ACC112 (cell line): Measurements from ENCODE around the gene GAMT.

Experiments used
- H2AFZ ChIP-seq: fragments of 200-600 bp; sonication (generic); one replicate; pipeline ENCODE4 v1.6.0; 2017; ENCODE audit warnings: antibody characterized with exemption, low read length; ENCODE audit not compliant: unreplicated experiment
- H3K27ac ChIP-seq: fragments of 200-600 bp; sonication (generic); 2 replicates; pipeline ENCODE4 v1.5.1; 2014; ENCODE audit warnings: low read depth, mild to moderate bottlenecking, antibody characterized with exemption, low read length, moderate library complexity
- H3K27me3 ChIP-seq: fragments of 200-600 bp; sonication (generic); 2 replicates; pipeline ENCODE4 v1.6.1; 2014; ENCODE audit warnings: mild to moderate bottlenecking, antibody characterized with exemption, low read length, moderate library complexity, mixed read lengths; ENCODE audit not compliant: insufficient read depth
- H3K36me3 ChIP-seq: fragments of 200-600 bp; sonication (generic); 2 replicates; pipeline ENCODE4 v1.6.1; 2016; ENCODE audit warnings: mild to moderate bottlenecking, antibody characterized with exemption, low read length, moderate library complexity, mixed read lengths; ENCODE audit not compliant: insufficient read depth
- H3K4me1 ChIP-seq: fragments of 200-600 bp; sonication (generic); one replicate; pipeline ENCODE4 v1.6.1; 2016; ENCODE audit warnings: low read length, mixed read lengths; ENCODE audit not compliant: insufficient read depth, unreplicated experiment, control insufficient read depth
- H3K4me3 ChIP-seq: fragments of 200-600 bp; sonication (generic); 2 replicates; pipeline ENCODE4 v1.5.1; 2014; ENCODE audit warnings: mild to moderate bottlenecking, low read depth, low read length
- H3K79me2 ChIP-seq: fragments of 200-600 bp; sonication (generic); one replicate; pipeline ENCODE4 v1.6.0; 2016; ENCODE audit warnings: low read length; ENCODE audit not compliant: control insufficient read depth, unreplicated experiment, insufficient read depth

Gene GAMT

GRCh38 chr19:1433119-1434039, 32.0 kb upstream of the GAMT start:
- Histone ChIP-seq H2AFZ (no peak overlapping the region), H3K27ac (no peak overlapping the region), H3K4me1 (no peaks in the 10 kb centered on the region), H3K79me2 (peaks cover 1% of the 10 kb centered on the region), H3K27me3 (no peaks in the 10 kb centered on the region), H3K4me3 (no peak overlapping the region), H3K36me3 (no peaks in the 10 kb centered on the region; the same call in 1 of the 2 replicates)

- no peaks in the 10 kb centered on the region; the same call in 1 of the 2 replicates for H3K36me3 ChIP-seq
- H3K4me3 ChIP-seq = no peak overlapping the region
- no peak overlapping the region for H3K27ac ChIP-seq
- no peaks in the 10 kb centered on the region for H3K4me1 ChIP-seq
- H2AFZ ChIP-seq = no peak overlapping the region
- no peaks in the 10 kb centered on the region for H3K79me2 ChIP-seq
- H3K27me3 ChIP-seq = no peaks in the 10 kb centered on the region
Observed at GRCh38 chr19:1432507-1432887, 31.2 kb upstream of the GAMT start.

- Histone ChIP-seq H3K79me2 (no peaks in the 10 kb centered on the region), H3K27ac (no peak overlapping the region), H3K4me3 (no peak overlapping the region), H3K36me3 (no peaks in the 10 kb centered on the region; the same call in 1 of the 2 replicates), H3K4me1 (no peaks in the 10 kb centered on the region), H2AFZ (no peak overlapping the region), H3K27me3 (no peaks in the 10 kb centered on the region)
Observed at GRCh38 chr19:1431759-1432506, 30.6 kb upstream of the GAMT start.

GRCh38 chr19:1430246-1430645, 28.9 kb upstream of the GAMT start:
- Histone ChIP-seq H3K27me3 (no peaks in the 10 kb centered on the region), H3K27ac (no peak overlapping the region), H2AFZ (no peak overlapping the region), H3K4me1 (no peaks in the 10 kb centered on the region), H3K79me2 (peaks cover 2% of the 10 kb centered on the region), H3K36me3 (peaks cover 3% of the 10 kb centered on the region; the same call in 1 of the 2 replicates), H3K4me3 (no peak overlapping the region)

GRCh38 chr19:1429750-1430149, 28.4 kb upstream of the GAMT start:
- Histone ChIP-seq H3K4me1 (no peaks in the 10 kb centered on the region), H3K27me3 (no peaks in the 10 kb centered on the region), H2AFZ (no peak overlapping the region), H3K36me3 (peaks cover 3% of the 10 kb centered on the region; the same call in 1 of the 2 replicates), H3K27ac (no peak overlapping the region), H3K79me2 (peaks cover 4% of the 10 kb centered on the region), H3K4me3 (no peak overlapping the region)

GRCh38 chr19:1428738-1429391, 27.5 kb upstream of the GAMT start:
- peaks cover 6% of the 10 kb centered on the region for H3K79me2 ChIP-seq
- H3K4me3 ChIP-seq = no peak overlapping the region
- H3K27ac ChIP-seq = no peak overlapping the region
- peaks cover 3% of the 10 kb centered on the region; the same call in 1 of the 2 replicates for H3K36me3 ChIP-seq
- no peaks in the 10 kb centered on the region for H3K27me3 ChIP-seq
- no peaks in the 10 kb centered on the region for H3K4me1 ChIP-seq
- H2AFZ ChIP-seq = no peak overlapping the region

GRCh38 chr19:1427221-1427920, 26.0 kb upstream of the GAMT start:
- Histone ChIP-seq H3K27me3 (no peaks in the 10 kb centered on the region), H2AFZ (no peak overlapping the region), H3K36me3 (peaks cover 3% of the 10 kb centered on the region; the same call in 1 of the 2 replicates), H3K27ac (no peak overlapping the region), H3K79me2 (peaks cover 11% of the 10 kb centered on the region), H3K4me1 (no peaks in the 10 kb centered on the region), H3K4me3 (no peak overlapping the region)

GRCh38 chr19:1426736-1427135, 25.4 kb upstream of the GAMT start:
- Histone ChIP-seq H3K27ac (no peak overlapping the region), H3K4me3 (no peak overlapping the region), H3K79me2 (peaks cover 11% of the 10 kb centered on the region), H2AFZ (no peak overlapping the region), H3K36me3 (peaks cover 3% of the 10 kb centered on the region; the same call in 1 of the 2 replicates), H3K27me3 (no peaks in the 10 kb centered on the region), H3K4me1 (no peaks in the 10 kb centered on the region)

GRCh38 chr19:1425902-1426301, 24.6 kb upstream of the GAMT start:
- Histone ChIP-seq H3K36me3 (peaks cover 3% of the 10 kb centered on the region; the same call in 1 of the 2 replicates), H3K79me2 (peaks cover 13% of the 10 kb centered on the region)

More at GRCh38 chr19:1425902-1426301, 24.6 kb upstream of the GAMT start:
- H3K4me3 ChIP-seq = no peak overlapping the region
- H3K4me1 ChIP-seq = no peaks in the 10 kb centered on the region
- H2AFZ ChIP-seq = no peak overlapping the region
- no peak overlapping the region for H3K27ac ChIP-seq
- H3K27me3 ChIP-seq = no peaks in the 10 kb centered on the region
